NCI-H69 (cell line): ENCODE data around the gene ZNF883.
"Not testable (repeated sequence)": the region's sequence is repeated elsewhere in the genome, so short reads cannot be mapped to it uniquely, and the experiment has no call there.

Experiments
- DNase-seq: peaks from one replicate; lab custom pipeline; 2025; lab: John Stamatoyannopoulos, UW

The ZNF883 gene

DNA sequence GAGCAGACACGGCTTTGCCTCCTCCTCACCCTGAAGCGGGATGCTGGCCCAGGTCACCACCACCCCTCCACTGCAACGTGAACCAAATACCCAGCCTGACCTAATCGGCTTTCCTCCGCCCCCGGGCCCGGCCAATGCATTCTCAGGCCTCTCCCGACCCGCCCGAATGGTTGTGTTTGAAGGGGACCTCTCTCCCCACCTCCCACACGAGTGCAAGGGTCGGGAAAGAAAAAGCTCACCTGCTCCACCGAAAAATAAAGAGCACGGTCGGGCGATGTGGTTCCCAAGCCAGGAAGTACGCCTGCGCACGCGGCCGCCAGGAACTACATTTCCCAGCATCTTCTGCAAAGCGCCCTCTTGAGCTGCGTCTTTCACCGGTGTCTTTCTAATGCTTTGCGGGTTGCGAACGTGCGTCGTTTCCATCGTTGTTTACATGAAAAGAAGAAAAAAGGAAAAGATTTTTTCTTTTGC, at the start of gene ZNF883:
Gene ZNF883 (minus strand): TSS at position 282 of the 471 bp plus-strand sequence.
- DNase-seq = peak; percentile 93

GRCh38 chr9:113061072-113061850, 49.3 kb upstream of the ZNF883 start:
- DNase-seq = not testable (repeated sequence)

GRCh38 chr9:113059581-113060284, 47.7 kb upstream of the ZNF883 start:
- DNase-seq = peak; percentile 56

GRCh38 chr9:113057193-113057592, 45.2 kb upstream of the ZNF883 start:
- DNase-seq = no peak

GRCh38 chr9:113056191-113057106, 44.5 kb upstream of the ZNF883 start, which contains the start of gene ZFP37:
TSS of gene ZFP37 (minus strand) at chr9:113056724. CDS start at chr9:113056688, 36 bp downstream.
- peak; percentile 91 for DNase-seq

DNA sequence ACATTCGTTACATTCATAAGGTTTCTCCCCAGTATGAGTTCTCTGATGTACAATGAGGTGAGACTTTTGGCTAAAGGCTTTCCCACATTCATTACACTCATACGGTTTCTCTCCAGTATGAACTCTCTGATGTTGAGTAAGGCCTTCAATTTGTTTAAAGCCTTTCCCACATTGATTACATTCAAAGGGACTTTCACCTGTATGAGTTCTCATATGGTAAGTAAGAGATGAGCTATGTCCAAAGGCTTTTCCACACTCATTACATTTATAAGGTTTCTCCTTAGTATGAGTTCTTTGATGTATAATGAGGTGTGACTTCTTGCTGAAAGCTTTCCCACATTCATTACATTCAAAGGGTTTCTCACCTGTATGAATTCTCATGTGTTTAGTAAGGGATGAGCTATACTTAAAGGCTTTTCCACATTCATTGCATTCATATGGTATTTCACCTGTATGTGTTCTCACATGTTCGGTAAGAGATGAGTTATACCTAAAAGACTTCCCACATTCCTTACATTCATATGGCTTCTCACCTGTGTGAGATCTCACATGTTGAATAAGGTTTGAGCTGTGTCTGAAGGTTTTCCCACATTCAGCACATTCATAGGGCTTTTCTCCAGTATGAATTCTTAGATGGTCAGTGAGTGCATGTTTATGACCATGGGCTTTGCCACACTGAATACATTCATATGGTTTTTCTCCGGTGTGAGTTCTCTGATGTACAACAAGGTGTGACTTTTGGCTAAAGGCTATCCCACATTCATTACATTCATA, 31.1 kb upstream of the ZNF883 start:
- no peak for DNase-seq

DNA sequence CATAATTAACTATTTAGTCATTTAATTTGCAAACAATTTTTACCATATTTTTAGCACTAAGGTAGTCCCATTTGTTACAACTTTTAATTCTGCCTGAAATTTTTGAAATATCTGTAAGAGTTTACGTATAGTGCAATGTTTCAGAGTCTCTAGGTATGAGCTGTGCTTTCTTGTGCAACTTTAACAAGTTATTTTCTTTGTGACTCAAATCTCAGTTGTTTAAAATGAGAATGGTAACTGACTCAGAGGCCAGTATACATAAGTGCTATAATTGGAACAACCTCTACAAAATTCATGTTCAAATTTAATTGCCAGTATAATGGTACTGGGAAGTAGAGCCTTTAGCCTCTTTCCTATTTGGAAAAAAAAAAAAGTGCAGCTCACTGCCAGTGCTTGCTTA, 14.2 kb upstream of the ZNF883 start:
- DNase-seq = no peak

GRCh38 chr9:113018247-113018646, 6.3 kb upstream of the ZNF883 start:
- DNase-seq = no peak

- DNase-seq = peak; percentile 22
Measured at GRCh38 chr9:113012492-113012891, 500 bp upstream of the ZNF883 start.

DNA sequence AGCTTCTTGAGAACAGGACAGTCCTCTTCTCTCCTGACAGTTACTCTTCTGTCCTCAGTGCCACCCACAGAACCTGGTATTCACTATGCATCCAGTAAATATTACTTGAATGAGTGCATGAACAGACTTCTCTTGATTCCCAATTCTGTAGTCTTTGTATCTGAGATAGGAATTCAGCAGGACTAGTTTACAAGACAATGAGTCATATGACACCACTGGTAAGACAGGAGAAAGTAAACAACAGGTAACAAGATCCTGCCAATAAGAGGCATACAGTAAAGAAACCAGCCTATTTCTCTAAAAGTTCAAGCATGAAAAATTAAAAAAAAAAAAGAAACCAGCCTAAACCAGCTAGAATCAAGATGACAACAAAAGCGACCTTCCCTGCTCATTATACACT, 6.2 kb downstream of the ZNF883 start:
- DNase-seq = no peak

GRCh38 chr9:112997236-112997941, 14.6 kb downstream of the ZNF883 start:
- DNase-seq = no peak

DNA sequence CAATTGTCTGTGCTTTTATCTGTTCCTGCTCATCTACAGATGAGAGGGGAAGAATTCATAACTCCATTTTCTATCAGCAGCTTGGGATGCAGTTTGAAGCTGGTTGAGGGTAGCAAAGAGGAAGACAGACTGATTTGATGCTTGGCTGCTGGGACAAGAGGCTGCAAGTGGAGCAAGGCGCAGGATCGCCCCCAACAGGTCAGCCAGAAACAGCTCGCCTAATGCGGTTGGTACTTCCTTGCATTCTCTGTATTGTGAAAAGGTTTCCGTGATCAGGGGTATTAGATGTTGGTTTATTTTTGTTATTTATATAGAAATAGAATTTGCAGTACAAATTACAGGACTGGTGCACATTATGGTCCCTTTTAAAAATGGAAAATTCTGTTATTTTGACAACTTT, 40.6 kb downstream of the ZNF883 start:
- DNase-seq = peak; percentile 48

DNA sequence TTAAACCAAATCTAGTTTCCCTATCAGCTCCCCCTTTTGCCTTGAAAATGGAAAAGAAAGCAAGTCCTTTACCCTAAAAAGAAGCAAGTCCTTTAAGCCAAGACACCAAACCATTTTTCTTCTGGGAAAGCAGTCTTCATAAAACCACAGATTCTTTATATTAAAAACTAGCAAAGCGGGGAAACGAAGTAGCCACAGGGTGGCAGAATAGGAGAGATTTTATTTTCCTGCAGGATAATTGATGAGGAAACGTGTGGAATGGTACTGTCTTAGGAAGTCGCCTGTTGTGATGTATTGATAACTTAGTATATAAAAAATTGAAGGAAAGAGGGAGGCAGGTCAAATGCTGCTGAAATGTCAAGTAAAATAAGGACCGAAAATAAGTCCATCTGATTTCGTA, 41.1 kb downstream of the ZNF883 start:
- DNase-seq = peak; percentile 32

GRCh38 chr9:112969730-112970129, 42.3 kb downstream of the ZNF883 start:
- no peak for DNase-seq

DNA sequence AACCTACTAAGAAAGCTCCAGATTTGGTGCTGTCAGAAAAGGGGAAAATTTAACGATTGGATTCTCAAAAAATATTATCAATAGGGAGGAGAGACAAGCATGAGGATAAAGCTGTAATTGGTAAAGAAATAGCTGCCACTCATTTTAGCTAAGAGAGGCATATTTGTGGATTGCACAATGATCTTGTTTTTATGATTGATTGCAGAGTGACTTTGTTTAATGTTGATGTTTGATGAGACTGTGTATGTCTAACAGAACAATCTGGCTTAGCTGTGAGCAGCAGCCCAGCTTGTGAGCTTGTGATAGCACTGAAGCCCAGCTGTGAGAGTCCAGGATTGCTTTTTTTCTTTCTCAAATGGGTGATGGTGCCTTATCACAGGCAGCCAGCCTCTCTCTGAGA, 56.4 kb downstream of the ZNF883 start:
- no peak for DNase-seq

- DNase-seq = peak; percentile 43
Measured at GRCh38 chr9:112945620-112946208, 66.3 kb downstream of the ZNF883 start.

- DNase-seq = no peak
Measured at GRCh38 chr9:112939418-112939817, 72.6 kb downstream of the ZNF883 start.

DNA sequence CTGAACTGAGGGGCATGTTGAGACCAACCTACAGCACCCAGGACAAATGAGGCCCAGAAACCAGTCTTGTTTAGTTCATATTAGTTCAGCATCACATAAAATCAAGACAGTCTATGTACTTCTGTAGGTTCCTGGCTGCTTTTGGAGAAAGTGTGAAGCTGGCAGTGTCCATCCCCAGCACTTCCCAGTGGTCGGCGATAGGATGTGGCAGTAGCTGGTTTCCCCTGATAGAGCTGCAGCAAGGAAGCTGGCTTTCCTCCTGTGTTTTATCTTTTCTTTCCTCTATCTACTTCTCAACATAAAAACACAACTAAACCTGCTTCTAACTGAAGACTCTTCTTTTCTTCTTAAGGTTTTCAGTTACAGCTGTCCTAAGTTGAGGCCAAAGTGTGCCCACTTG, 78.3 kb downstream of the ZNF883 start:
- DNase-seq = no peak

DNA sequence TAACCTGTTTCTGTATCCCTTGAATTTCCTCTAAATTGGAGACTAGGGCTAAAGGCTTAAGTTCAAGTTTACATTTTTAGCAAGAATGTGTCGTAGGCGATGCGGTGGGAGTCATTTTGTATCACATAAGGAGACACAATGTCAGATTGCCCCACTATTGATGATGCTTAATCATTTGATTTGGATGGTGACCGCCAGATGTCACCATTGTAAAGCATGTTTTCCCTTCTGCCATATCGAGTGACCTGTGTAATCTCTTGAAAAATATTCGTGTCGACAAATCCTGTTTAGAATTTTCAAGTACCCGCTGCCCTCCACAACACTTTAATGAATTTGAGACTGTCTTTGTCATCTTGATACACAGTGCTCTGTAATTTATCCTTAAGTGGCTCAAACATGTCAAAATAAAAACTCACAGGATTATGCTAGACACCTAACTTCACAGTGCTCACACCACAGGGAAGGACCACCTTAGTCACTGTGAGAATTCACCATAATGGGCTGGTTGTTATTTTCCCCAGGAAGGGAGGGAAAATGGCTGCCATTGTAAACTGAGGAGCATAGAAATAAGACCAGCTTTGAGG, 86.8 kb downstream of the ZNF883 start:
- DNase-seq = peak; percentile 63

DNA sequence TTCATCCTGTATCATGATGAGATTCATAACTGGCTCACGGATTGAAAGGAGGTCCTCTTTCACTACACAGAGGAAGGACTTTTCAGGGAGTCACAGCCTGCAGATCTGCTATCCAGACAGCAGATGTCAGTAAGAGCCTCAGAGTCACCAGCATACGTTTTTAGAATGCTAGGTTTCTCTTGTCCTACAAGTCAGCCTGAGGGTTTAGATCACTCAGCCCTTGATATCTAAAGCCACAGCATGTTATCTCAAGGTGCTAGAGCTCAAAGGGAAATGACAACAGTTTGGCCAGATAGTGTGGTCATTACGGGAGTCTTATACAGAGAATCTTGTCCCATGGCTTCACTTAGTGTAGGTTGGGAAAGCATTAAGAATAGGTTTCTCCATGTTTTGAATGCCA, 90.4 kb downstream of the ZNF883 start:
- DNase-seq = peak; percentile 25
